Tibial artery (tissue), 4 donors: ENCODE data around the gene RNU5B-1.

ENCODE experiments used
- DNase-seq, 2 donors: peaks; one replicate each; pipeline ENCODE4 v3.0.0-alpha.2; 2019
- H3K27ac ChIP-seq, 2 donors: fragments of 200-600 bp; sonication (generic) in 1 of 2; 1 replicate in 1 of 2; 2 replicates in 1 of 2; pipeline ENCODE4 v1.5.1; 2018 to 2019; ENCODE audit warnings: mild to moderate bottlenecking in 1 of 2
- H3K27me3 ChIP-seq, 2 donors: fragments of 200-600 bp; sonication (generic) in 1 of 2; one replicate each; pipeline versions ENCODE4 v1.5.1 to v1.6.0; 2016 to 2019
- H3K36me3 ChIP-seq, 3 donors: fragments of 200-600 bp; sonication (generic) in 2 of 3; one replicate each; pipeline ENCODE4 v1.5.1; 2016 to 2019; ENCODE audit warnings: mild to moderate bottlenecking in 2 of 3
- H3K4me1 ChIP-seq, 4 donors: fragments of 200-600 bp; sonication (generic) in 2 of 4; 1 replicate in 3 of 4; 2 replicates in 1 of 4; pipeline ENCODE4 v1.5.1; 2016 to 2019
- H3K4me3 ChIP-seq, 2 donors: fragments of 200-600 bp; sonication (generic) in 1 of 2; 1 replicate in 1 of 2; 2 replicates in 1 of 2; pipeline ENCODE4 v1.5.1; 2018 to 2019; ENCODE audit warnings: mild to moderate bottlenecking in 2 of 2
- H3K9me3 ChIP-seq, 3 donors: fragments of 200-600 bp; sonication (generic) in 1 of 3; one replicate each; pipeline ENCODE4 v1.5.1; 2016 to 2019
- CTCF ChIP-seq, 2 experiments: fragments of 200-600 bp in 1 of 2; fragments of 450-650 bp in 1 of 2; IDR thresholded peaks; one replicate each; pipeline ENCODE4 v1.5.1; 2017 to 2019; ENCODE audit warnings: antibody characterized with exemption in 2 of 2, mild to moderate bottlenecking in 1 of 2, moderate library complexity in 1 of 2
- intact Hi-C: fragments of 100-400 bp; cut with DNase I; formaldehyde crosslinking; loops from one replicate; pipeline ENCODE4 v1.15.0; 2023; ENCODE audit warnings: low total_unique reads

Gene RNU5B-1

GRCh38 chr15:65309882-65310418 lies 5.5 kb downstream of the RNU5B-1 start:
- DNase-seq: no peak
- Histone ChIP-seq H3K9me3 (no peaks in the 10 kb centered on the region), H3K27me3 (no peaks in the 10 kb centered on the region), H3K36me3 (no peaks in the 10 kb centered on the region), H3K4me1 (peaks cover 0 to 6% (median 0%) of the 10 kb centered on the region in 4 donors), H3K4me3 (no peak overlapping the region), H3K27ac (no peak overlapping the region)
- no peak for TF ChIP-seq CTCF (IDR thresholded peaks at IDR 0.05)
- intact Hi-C loops: loop anchor here (10.0 kb wide), 1 partner anchor 275 kb away; no protein-coding TSS in a partner anchor

GRCh38 chr15:65310431-65311137 lies 6.1 kb downstream of the RNU5B-1 start:
- Histone ChIP-seq H3K4me1 (no peaks in the 10 kb centered on the region), H3K27me3 (peaks cover 0 to 4% of the 10 kb centered on the region in 2 donors), H3K36me3 (no peaks in the 10 kb centered on the region), H3K4me3 (no peak overlapping the region), H3K27ac (no peak overlapping the region), H3K9me3 (no peaks in the 10 kb centered on the region)
- TF ChIP-seq CTCF (IDR thresholded peaks at IDR 0.05): no peak
- intact Hi-C loops: no loop called here
- DNase-seq: no peak

GRCh38 chr15:65311760-65312159 lies 7.3 kb downstream of the RNU5B-1 start:
- Histone ChIP-seq H3K27me3 (peaks cover 0 to 11% of the 10 kb centered on the region in 2 donors), H3K27ac (no peak overlapping the region), H3K36me3 (no peaks in the 10 kb centered on the region), H3K9me3 (no peaks in the 10 kb centered on the region), H3K4me3 (no peak overlapping the region), H3K4me1 (no peaks in the 10 kb centered on the region)
- no peak for TF ChIP-seq CTCF (IDR thresholded peaks at IDR 0.05)
- no peak for DNase-seq
- intact Hi-C loops: no loop called here

GRCh38 chr15:65312400-65312916 lies 8.0 kb downstream of the RNU5B-1 start:
- Histone ChIP-seq H3K27ac (no peak overlapping the region), H3K27me3 (peaks cover 0 to 11% of the 10 kb centered on the region in 2 donors), H3K9me3 (no peaks in the 10 kb centered on the region), H3K4me1 (no peaks in the 10 kb centered on the region), H3K4me3 (no peak overlapping the region), H3K36me3 (no peaks in the 10 kb centered on the region)
- TF ChIP-seq CTCF (IDR thresholded peaks at IDR 0.05): no peak
- intact Hi-C loops: no loop called here
- DNase-seq: no peak

- no peak overlapping the region for H3K4me3 ChIP-seq
- H3K4me1 ChIP-seq: no peaks in the 10 kb centered on the region
- intact Hi-C loops: loop anchor here (1.0 kb wide), 1 partner anchor 66 kb away; no protein-coding TSS in a partner anchor
- peaks cover 0 to 25% of the 10 kb centered on the region in 2 donors for H3K27me3 ChIP-seq
- no peaks in the 10 kb centered on the region for H3K9me3 ChIP-seq
- TF ChIP-seq CTCF (IDR thresholded peaks at IDR 0.05): peak; percentile 89 to 95
- no peak overlapping the region for H3K27ac ChIP-seq
- DNase-seq: peak; percentile 65 to 84
- H3K36me3 ChIP-seq: no peaks in the 10 kb centered on the region
These were observed 14.4 kb downstream of the RNU5B-1 start for GRCh38 chr15:65318870-65319356.
